ENCODE data around the gene MISP3.

Gene MISP3

DNA sequence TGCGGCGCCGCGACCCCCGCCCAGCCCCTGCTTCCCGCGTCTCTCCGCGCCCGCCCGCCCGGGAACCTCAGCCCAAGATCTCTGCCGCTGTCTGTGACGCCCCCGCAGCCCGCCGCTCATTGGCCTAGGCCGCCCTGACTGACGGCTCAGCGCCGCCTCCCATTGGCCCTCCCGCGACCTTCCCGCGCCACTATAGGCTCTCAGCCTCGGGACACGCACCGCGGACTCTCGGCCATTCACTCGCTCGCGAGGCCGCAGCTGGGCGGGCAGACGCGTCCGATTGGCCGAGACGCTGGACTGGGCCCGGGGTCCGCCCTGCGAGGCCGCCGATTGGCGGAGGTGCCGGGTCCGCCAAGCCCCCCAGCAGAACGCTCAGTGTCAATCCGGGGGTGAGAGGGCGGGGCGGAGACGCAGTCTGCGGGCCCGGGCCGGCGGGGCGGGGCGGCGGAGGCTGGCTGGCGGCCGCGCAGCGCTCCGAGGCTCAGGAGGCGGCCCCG, 45.1 kb downstream of the MISP3 start, which contains the start of gene PRKACA:
PRKACA (minus strand) TSS at position 95 of the 497 bp plus-strand sequence. CDS start 215 bp downstream, outside the sequence.
- TF ChIP-seq POLR2AphosphoS5 (IDR thresholded peaks at IDR 0.05; ENCODE audit: low read depth, low read length): no peak
- TF ChIP-seq SIN3A (IDR thresholded peaks at IDR 0.05; ENCODE audit: borderline replicate concordance, insufficient read depth, low read length): no peak
- TF ChIP-seq, protein P1, sequence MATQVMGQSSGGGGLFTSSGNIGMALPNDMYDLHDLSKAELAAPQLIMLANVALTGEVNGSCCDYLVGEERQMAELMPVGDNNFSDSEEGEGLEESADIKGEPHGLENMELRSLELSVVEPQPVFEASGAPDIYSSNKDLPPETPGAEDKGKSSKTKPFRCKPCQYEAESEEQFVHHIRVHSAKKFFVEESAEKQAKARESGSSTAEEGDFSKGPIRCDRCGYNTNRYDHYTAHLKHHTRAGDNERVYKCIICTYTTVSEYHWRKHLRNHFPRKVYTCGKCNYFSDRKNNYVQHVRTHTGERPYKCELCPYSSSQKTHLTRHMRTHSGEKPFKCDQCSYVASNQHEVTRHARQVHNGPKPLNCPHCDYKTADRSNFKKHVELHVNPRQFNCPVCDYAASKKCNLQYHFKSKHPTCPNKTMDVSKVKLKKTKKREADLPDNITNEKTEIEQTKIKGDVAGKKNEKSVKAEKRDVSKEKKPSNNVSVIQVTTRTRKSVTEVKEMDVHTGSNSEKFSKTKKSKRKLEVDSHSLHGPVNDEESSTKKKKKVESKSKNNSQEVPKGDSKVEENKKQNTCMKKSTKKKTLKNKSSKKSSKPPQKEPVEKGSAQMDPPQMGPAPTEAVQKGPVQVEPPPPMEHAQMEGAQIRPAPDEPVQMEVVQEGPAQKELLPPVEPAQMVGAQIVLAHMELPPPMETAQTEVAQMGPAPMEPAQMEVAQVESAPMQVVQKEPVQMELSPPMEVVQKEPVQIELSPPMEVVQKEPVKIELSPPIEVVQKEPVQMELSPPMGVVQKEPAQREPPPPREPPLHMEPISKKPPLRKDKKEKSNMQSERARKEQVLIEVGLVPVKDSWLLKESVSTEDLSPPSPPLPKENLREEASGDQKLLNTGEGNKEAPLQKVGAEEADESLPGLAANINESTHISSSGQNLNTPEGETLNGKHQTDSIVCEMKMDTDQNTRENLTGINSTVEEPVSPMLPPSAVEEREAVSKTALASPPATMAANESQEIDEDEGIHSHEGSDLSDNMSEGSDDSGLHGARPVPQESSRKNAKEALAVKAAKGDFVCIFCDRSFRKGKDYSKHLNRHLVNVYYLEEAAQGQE (IDR thresholded peaks at IDR 0.05; ENCODE audit: insufficient read depth in 1 of 2, low read depth in 2 of 2, low read length in 2 of 2): no peak
- 0 out of 2 replicates have a peak, but pooled peaks have one; percentile 33 for TF ChIP-seq TAF1 (IDR thresholded peaks at IDR 0.05; ENCODE audit: borderline replicate concordance, insufficient read depth, low read length)
- no peak for TF ChIP-seq FOXP2 (optimal IDR thresholded peaks at IDR 0.05; ENCODE audit: borderline replicate concordance, extremely low read depth, extremely low read length, insufficient read depth)

DNA sequence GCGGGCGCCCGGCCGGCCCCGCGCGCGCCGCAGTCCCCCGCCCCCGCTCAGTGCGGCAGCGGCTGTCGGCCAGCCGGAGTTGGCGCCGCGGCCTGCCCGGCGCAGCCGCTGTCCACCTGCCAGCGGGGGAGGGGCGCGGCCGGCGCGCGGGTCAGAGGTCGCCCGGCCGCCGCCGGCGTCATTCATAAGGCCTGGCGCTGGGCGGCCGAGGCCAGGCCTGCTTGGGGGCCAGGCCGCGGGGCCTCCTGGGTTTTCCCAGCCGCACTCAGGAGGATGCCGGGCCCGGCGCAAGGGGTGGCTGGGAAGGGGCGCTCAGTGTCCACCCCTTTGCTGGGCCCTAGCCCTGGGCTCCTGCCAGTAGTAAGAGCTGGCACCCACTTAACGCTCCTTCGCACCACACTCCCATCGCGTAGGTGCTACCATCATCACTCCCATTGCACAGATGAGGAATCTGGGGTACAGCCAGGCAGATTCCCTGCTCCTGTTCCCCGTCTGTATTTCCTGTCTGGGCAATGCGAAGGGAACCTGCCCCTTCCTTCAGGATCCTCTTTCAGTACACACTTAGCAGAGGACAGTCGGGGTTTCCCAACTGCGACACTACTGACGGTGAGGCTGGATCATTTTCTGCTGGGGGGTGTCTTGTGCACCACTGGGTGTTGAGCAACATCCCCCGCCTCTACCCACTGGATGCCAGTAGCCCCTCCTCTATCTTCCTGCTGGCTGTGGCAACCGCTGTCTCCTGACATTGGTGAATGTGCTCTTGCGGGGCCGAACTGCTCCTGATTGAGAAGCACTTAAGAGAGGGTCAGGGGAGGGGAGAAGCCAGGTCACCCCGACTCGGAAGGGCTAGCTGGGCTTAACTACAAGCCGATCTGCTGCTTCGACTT, 45.8 kb downstream of the MISP3 start:
- TF ChIP-seq FOXP2 (optimal IDR thresholded peaks at IDR 0.05; ENCODE audit: borderline replicate concordance, extremely low read depth, extremely low read length, insufficient read depth) (peak; percentile 13), TAF1 (IDR thresholded peaks at IDR 0.05; ENCODE audit: borderline replicate concordance, insufficient read depth, low read length) (no peak)

DNA sequence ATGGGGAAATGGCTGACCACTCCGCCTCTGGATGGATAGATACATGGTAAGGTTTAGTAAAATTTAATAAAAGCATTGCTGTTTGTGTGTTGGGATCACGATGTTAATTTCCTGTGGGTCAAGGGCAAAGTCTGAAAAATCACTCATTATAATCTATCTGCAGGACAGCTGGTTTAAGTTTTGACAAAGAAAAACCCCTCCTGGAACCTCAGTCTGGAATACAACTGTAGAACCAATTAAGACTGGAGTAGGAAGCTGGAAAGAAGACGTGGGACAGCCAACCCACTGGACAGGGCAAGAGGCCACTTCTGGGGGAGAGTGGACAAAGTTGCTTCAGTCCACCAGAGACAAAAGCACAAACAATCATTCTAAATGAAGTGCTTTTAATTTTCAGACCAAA, 46.6 kb downstream of the MISP3 start:
- TF ChIP-seq POLR2AphosphoS5 (IDR thresholded peaks at IDR 0.05; ENCODE audit: low read depth, low read length) (no peak), TAF1 (IDR thresholded peaks at IDR 0.05; ENCODE audit: borderline replicate concordance, insufficient read depth, low read length) (no peak), SIN3A (IDR thresholded peaks at IDR 0.05; ENCODE audit: borderline replicate concordance, insufficient read depth, low read length) (no peak), FOXP2 (optimal IDR thresholded peaks at IDR 0.05; ENCODE audit: borderline replicate concordance, extremely low read depth, extremely low read length, insufficient read depth) (no peak)
- TF ChIP-seq, protein P1 (IDR thresholded peaks at IDR 0.05; ENCODE audit: insufficient read depth in 1 of 2, low read depth in 2 of 2, low read length in 2 of 2): no peak

DNA sequence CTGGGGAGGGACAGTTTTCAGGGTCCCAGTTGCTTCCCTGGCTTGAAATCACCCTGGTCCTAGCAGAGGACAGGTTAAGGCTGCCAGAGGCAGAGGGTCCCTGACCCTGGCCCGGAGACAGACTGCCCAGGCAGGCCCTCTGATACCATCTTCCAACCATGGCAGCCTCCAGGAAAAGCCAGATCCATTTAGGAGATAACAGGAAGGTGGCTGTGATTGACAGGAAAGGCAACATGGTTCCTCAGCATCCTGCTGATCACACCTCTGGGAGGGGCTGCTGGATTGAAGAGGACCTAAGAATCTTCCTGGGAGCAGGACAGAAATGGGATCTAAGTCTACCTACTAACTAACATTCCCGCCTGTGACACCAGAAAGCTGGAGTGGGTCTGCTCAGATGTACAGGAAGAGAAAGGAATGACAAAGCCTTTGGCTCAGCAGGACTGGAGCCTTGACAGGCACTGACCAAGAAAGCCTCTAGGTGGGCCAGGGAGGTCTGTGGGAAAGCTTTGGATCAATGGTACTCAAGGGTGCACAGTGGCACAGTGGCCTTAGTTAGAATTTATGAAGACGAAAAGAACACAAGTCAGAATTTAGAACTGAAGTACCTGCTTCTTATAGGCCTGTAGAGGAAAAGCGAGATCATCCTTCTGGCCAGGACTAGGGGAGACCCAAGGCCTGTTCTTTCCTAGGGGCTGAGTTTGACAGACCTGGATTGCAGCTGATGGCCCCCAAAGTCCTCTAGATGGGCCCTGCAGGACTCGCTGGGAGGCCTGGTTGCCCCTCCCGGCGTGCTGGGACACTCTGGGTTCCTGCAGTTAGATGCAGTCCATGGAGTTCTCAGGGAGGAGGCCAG, 47.3 kb downstream of the MISP3 start:
- no peak for TF ChIP-seq SIN3A (IDR thresholded peaks at IDR 0.05; ENCODE audit: borderline replicate concordance, insufficient read depth, low read length)
- TF ChIP-seq, protein P1 (IDR thresholded peaks at IDR 0.05; ENCODE audit: insufficient read depth in 1 of 2, low read depth in 2 of 2, low read length in 2 of 2): no peak
- no peak for TF ChIP-seq POLR2AphosphoS5 (IDR thresholded peaks at IDR 0.05; ENCODE audit: low read depth, low read length)

DNA sequence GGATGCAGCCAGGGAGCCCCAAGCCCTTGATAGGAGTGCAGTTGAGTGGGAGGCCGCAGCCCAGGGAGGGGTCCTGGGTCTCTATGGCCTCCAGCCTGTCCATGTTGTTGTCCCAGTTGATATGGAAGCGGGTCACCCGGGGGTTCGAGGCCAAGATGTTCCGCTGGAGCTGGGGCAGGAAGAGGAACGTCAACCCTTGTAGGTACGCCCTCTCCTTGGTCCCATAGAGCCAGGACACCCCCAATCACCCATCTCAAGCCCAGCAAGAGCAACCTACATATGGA, 47.9 kb downstream of the MISP3 start:
- TF ChIP-seq FOXP2 (optimal IDR thresholded peaks at IDR 0.05; ENCODE audit: borderline replicate concordance, extremely low read depth, extremely low read length, insufficient read depth) (no peak), POLR2AphosphoS5 (IDR thresholded peaks at IDR 0.05; ENCODE audit: low read depth, low read length) (no peak)
- TF ChIP-seq, protein P1 (IDR thresholded peaks at IDR 0.05; ENCODE audit: insufficient read depth in 1 of 2, low read depth in 2 of 2, low read length in 2 of 2): no peak
